GM18867 (cell line): ENCODE results near the gene PGBD5.

ENCODE experiments used
- ATAC-seq: cut with Tn5 transposase; IDR thresholded peaks from one replicate; pipeline ENCODE4 v1.9.1; 2021; ENCODE audit warnings: mild to moderate bottlenecking, moderate library complexity; ENCODE audit not compliant: unreplicated experiment

Gene PGBD5

GRCh38 chr1:230377851-230378250 lies 48.3 kb downstream of the PGBD5 start:
- no peak for ATAC-seq

- no peak for ATAC-seq
Observed at GRCh38 chr1:230377324-230377723, 48.8 kb downstream of the PGBD5 start.

- ATAC-seq, result no peak
Observed at GRCh38 chr1:230376296-230376695, 49.8 kb downstream of the PGBD5 start.

- no peak for ATAC-seq
Observed at GRCh38 chr1:230375780-230376179, 50.4 kb downstream of the PGBD5 start.

GRCh38 chr1:230375147-230375546 lies 51.0 kb downstream of the PGBD5 start:
- no peak for ATAC-seq

GRCh38 chr1:230371923-230372703 lies 54.0 kb downstream of the PGBD5 start:
- no peak for ATAC-seq

GRCh38 chr1:230370109-230370508 lies 56.0 kb downstream of the PGBD5 start:
- no peak for ATAC-seq

GRCh38 chr1:230368871-230369270 lies 57.3 kb downstream of the PGBD5 start:
- no peak for ATAC-seq

- ATAC-seq, result no peak
Observed at GRCh38 chr1:230368363-230368762, 57.8 kb downstream of the PGBD5 start.

GRCh38 chr1:230366504-230366915 lies 59.6 kb downstream of the PGBD5 start:
- ATAC-seq, result no peak

GRCh38 chr1:230365723-230366307 lies 60.3 kb downstream of the PGBD5 start:
- ATAC-seq, result no peak

- ATAC-seq, result no peak
Observed at GRCh38 chr1:230362949-230363348, 63.2 kb downstream of the PGBD5 start.

- ATAC-seq, result no peak
Observed at GRCh38 chr1:230361941-230362340, 64.2 kb downstream of the PGBD5 start.

- ATAC-seq, result no peak
Observed at GRCh38 chr1:230359992-230360668, 66.0 kb downstream of the PGBD5 start.

GRCh38 chr1:230356869-230357794 lies 69.0 kb downstream of the PGBD5 start:
- ATAC-seq, result no peak

GRCh38 chr1:230356190-230356589 lies 69.9 kb downstream of the PGBD5 start:
- ATAC-seq, result no peak

GRCh38 chr1:230355594-230355993 lies 70.5 kb downstream of the PGBD5 start:
- ATAC-seq, result no peak

- no peak for ATAC-seq
Observed at GRCh38 chr1:230355128-230355527, 71.0 kb downstream of the PGBD5 start.

- no peak for ATAC-seq
Observed at GRCh38 chr1:230354005-230354404, 72.1 kb downstream of the PGBD5 start.

GRCh38 chr1:230352537-230352936 lies 73.6 kb downstream of the PGBD5 start:
- no peak for ATAC-seq

- ATAC-seq, result no peak
Observed at GRCh38 chr1:230351983-230352382, 74.1 kb downstream of the PGBD5 start.
